SH-SY5Y (cell line): ENCODE measurements around the gene KCNJ1.

ENCODE experiments used
- GATA2 ChIP-seq: IDR thresholded peaks from 2 replicates; pipeline ENCODE4 v1.6.1; 2011; ENCODE audit warnings: mild to moderate bottlenecking, low read depth, low read length
- GATA3 ChIP-seq: IDR thresholded peaks from 2 replicates; pipeline ENCODE4 v1.6.1; 2011; ENCODE audit warnings: low read depth, mild to moderate bottlenecking, low read length, moderate library complexity

The KCNJ1 gene

DNA sequence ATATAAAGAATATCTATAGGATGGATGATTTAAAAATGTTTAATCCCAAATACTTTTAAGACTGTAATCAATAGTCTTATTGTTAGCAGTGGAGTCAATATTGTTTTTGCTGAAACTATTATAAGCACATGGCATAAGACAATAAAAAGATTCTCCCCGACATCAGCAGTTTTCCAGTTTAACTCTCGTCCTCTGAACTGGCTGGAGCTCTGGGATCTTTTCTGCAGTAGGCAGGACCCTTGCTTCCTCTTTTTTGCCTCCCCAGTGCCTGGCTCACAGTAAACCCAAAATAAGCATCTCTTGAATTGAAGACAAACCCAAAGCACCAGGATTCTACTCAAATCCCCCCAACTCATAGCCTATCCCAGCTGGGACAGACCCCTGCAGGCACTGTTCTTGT, 32.9 kb downstream of the KCNJ1 start:
- TF ChIP-seq GATA2 (no peak), GATA3 (no peak)

- TF ChIP-seq GATA3 (no peak), GATA2 (no peak)
These were observed 35.0 kb downstream of the KCNJ1 start for GRCh38 chr11:128832121-128832497.

DNA sequence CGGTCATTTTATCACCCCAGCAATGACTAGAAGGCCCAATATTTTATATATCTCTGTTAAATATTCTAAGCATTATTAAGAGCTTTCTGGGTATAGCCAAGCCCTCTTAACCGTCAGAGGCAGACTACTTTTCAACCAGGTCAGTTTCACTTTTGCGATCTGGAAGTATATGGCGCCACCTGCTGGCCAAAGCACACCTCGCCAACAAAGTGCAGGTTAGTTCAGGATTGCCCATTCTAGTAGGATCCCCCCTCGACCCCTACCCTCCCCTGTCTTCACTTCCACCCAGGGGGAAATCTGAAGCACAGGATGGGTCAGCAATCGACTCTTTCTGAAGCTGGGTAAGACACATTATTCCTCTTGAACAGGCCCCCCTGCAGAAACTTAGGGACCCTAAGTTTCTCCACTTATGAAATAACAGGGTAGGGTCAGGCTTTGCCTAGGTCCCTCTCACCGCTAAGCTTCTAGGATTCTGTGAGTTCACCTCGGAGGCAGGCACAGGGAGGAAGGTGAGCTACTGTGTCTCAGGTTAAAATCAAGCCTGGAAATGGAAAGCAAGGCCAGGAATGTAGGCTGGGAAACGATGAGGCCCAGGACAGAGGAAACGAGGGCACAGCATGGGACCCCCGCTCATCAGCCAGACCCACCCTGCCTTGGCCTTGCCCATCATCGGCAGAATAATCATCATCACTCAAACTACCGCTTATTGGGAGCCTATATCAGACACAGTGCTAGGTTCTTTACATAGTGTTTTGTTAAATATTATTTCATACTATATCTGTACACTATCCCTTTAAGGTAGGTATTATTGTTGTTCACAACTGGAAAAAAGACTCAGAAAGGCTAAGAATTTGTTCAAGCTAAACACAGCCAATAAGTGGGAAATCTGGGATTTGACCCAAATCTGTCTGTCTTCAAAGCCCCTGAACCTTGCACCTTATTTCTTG, 35.6 kb downstream of the KCNJ1 start:
- no peak for TF ChIP-seq GATA3
- no peak for TF ChIP-seq GATA2

- TF ChIP-seq GATA2 (no peak), GATA3 (no peak)
These were observed 36.6 kb downstream of the KCNJ1 start for GRCh38 chr11:128830290-128831173.

DNA sequence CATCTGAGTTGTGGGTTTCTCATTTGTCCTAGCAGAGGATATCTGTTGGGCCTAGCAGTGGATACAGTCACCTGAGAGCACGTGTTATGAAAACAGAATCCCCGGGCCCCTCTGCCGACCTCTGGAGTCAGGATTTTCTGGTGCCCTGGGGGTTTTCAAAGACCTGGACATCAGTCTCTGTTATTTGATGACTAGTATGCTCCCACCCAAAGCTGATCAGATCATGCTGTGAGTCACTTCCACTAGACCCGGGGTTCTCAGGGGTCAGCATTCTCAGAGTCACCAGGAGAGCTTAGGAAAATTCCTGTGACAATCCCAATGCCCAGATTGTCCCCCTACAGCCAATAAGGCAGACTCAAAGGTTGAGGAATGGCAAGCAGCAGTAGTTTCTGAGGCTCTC, 38.7 kb downstream of the KCNJ1 start:
- TF ChIP-seq GATA3 (no peak), GATA2 (no peak)

DNA sequence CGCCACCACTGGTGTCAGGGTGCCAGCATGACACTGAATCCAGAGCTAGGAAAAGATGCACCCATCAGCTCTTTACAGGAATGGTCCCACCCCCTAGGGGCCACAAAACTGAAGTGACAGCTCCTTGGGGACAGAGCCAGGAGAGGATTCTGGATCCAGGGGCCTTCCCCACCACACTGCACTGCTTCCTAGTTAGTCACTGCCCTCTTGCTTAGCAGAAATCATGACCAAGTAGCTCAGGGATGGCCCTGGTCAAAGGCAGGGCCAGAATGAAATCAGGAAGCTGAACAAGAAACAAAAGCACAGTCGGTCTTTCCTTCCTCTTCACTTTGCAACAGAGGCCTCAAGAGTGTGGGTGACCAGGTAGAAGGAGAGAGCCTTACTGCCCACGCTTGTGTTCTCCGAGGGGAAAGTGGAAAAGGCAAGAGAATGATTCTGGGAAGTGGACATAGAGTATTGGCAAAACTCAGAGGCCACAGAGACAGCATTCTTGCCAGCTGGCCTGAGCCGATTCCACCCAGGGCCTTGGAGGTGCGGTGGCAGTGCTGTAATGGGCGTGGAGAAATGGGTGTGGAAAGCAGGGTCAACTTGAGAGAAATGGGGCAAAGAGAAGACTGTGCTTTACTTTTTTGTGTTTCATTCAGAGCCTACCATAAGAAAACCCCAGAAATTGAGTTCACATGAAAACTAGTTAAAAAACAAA, 39.8 kb downstream of the KCNJ1 start:
- no peak for TF ChIP-seq GATA2
- TF ChIP-seq GATA3 = no peak

GRCh38 chr11:128825050-128825784, 41.9 kb downstream of the KCNJ1 start:
- no peak for TF ChIP-seq GATA2
- TF ChIP-seq GATA3 = no peak

DNA sequence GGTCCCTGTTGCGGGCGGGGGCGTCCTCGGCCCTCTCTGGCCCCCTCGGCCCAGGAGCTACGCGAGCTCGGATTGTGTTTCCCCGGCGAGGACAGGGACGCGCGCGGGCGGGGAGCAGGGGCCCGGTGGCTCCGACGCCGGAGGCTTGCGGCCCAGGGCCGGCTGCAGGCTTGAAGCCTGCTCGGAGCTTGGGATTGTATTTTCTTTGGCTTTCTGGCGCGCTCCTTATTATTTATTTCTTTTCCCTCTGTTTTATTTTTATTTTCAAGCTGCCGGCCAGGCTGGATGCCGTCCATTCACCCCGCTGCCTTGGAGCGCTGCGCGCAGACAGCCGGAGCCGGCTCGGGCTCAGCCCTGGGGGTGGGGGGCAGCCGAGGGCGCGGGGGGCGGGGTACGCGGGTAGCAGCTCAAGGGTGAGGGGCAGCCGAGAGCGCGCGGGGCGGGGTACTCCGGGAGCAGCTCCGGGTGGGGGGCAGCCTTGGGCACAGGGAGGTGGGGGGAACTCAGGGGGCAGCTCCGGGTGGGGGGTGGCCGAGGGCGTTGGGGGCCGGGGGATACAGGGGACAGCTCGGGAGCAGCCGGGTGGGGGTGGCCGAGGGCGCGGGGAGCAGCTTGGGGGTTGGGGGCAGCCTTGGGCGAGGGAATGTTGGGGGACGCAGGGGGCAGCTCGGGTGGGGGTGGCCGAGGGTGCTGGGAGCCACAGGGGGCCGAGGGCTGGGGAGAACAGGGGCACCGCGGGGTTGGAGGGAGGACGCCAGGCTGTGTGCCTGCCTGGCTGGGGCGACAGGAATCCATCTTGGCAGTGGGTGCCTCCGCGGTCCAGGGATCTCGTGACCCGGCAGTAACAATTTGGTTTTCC, 42.7 kb downstream of the KCNJ1 start:
- TF ChIP-seq GATA3 = no peak
- TF ChIP-seq GATA2 = no peak

GRCh38 chr11:128823753-128824152, 43.3 kb downstream of the KCNJ1 start:
- TF ChIP-seq GATA3 (no peak), GATA2 (no peak)

- TF ChIP-seq GATA3 = no peak
- no peak for TF ChIP-seq GATA2
These were observed 45.0 kb downstream of the KCNJ1 start for GRCh38 chr11:128822130-128822529.

DNA sequence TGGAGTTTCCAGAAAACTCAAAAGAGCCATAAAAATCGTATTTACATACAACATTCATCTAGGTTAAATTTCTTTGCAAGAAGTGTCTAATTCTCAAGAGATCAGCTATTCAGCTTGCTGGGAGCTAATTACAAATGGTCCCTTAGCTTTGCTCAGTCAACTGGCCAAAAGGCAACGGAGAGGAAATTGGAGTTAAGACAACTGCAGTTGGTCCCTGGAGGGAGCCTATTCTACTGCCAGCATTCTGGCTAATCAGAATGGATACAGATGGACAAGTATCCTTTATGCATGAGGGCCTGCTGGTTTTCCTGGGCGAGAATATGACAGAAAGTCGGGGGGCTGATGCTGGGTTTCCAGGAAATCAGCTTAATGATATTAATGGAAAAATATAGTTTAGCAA, 45.5 kb downstream of the KCNJ1 start:
- TF ChIP-seq GATA2 (no peak), GATA3 (no peak)

DNA sequence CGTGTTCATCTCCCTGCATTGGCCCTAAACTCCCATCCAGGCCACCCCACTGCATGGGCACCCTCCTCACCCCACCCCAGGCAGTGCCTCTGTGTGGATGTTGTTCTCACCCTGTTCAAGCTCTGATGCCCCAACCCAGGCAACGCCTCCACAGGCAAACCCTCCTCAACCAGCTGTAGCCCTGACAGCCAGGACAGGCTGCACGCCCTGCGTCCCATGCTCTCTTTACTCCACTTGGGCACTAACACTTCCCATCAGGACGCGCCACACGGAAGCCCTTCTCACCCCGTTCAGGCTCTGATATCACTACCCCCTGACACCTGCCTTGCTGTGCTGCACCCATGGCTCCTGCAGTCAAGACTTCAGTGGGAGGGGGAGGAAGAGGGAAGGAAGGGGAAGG, 47.9 kb downstream of the KCNJ1 start:
- no peak for TF ChIP-seq GATA2
- no peak for TF ChIP-seq GATA3
